Central memory CD8-positive, alpha-beta T cell (primary cell): ENCODE measurements around the gene PRAMEF1.

Experiments used
- ATAC-seq: fragments of 150-1000 bp; cut with Tn5 transposase; replicated peaks from 2 replicates; pipeline ENCODE4 v1.10.0; 2022; ENCODE audit warnings: mild to moderate bottlenecking, moderate FRiP score, moderate number of reproducible peaks; ENCODE audit not compliant: poor library complexity, severe bottlenecking; ENCODE audit errors: extremely low read depth
- DNase-seq, 2 donors: peaks; one replicate each; pipeline ENCODE4 v3.0.0; 2021; ENCODE audit warnings: low spot score in 2 of 2
- H3K27ac Mint-ChIP-seq: one replicate; pipeline ENCODE4 v1.8.0; 2022; ENCODE audit warnings: low read depth, mild to moderate bottlenecking, moderate library complexity, mixed read lengths
- H3K27me3 Mint-ChIP-seq: one replicate; pipeline ENCODE4 v1.8.0; 2022; ENCODE audit warnings: mixed read lengths
- H3K36me3 Mint-ChIP-seq: one replicate; pipeline ENCODE4 v1.8.0; 2022; ENCODE audit warnings: mild to moderate bottlenecking, moderate library complexity, mixed read lengths; ENCODE audit not compliant: insufficient read depth
- H3K4me1 Mint-ChIP-seq: one replicate; pipeline ENCODE4 v1.8.0; 2022; ENCODE audit warnings: mixed read lengths
- H3K4me3 Mint-ChIP-seq: one replicate; pipeline ENCODE4 v1.8.0; 2022; ENCODE audit warnings: mild to moderate bottlenecking, moderate library complexity, mixed read lengths
- H3K9me3 Mint-ChIP-seq: one replicate; pipeline ENCODE4 v1.8.0; 2022; ENCODE audit warnings: mixed read lengths

The PRAMEF1 gene

DNA sequence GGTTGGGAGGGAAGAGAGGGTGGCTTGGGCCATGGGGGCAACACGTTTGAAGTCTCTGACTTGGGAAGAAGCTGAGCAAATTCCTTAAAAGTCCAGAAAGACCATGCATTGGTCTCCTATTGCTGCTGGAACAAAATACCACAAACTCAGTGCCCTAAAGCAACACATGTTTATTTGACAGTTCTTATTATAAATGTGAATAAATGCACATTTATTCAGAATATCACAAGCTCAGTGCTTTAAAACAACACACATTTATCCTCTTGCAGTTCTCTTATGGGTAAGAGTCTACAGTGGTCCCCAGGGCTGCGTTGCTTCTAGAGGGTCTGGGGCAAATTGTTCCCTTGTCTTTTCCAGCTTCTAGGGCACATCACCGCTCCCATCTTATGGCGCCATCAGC lies 27.7 kb upstream of the PRAMEF1 start:
- DNase-seq (no peak), ATAC-seq (no peak)
- Mint-ChIP-seq H3K27me3 (peaks cover 55% of the 10 kb centered on the region), H3K9me3 (no peaks in the 10 kb centered on the region), H3K36me3 (no peaks in the 10 kb centered on the region), H3K4me3 (no peak overlapping the region), H3K4me1 (no peaks in the 10 kb centered on the region), H3K27ac (no peak overlapping the region)

GRCh38 chr1:12764016-12764415 lies 27.2 kb upstream of the PRAMEF1 start:
- H3K36me3 Mint-ChIP-seq = no peaks in the 10 kb centered on the region
- H3K4me3 Mint-ChIP-seq = no peak overlapping the region
- H3K4me1 Mint-ChIP-seq = no peaks in the 10 kb centered on the region
- H3K27me3 Mint-ChIP-seq = peaks cover 55% of the 10 kb centered on the region
- no peak overlapping the region for H3K27ac Mint-ChIP-seq
- H3K9me3 Mint-ChIP-seq = no peaks in the 10 kb centered on the region
- no peak for DNase-seq
- no peak for ATAC-seq

- Mint-ChIP-seq H3K27ac (no peak overlapping the region), H3K4me1 (no peaks in the 10 kb centered on the region), H3K36me3 (no peaks in the 10 kb centered on the region), H3K27me3 (peaks cover 81% of the 10 kb centered on the region), H3K4me3 (no peak overlapping the region), H3K9me3 (no peaks in the 10 kb centered on the region)
- DNase-seq = no peak
- ATAC-seq = no peak
Measured at GRCh38 chr1:12769031-12769430, 22.2 kb upstream of the PRAMEF1 start.

DNA sequence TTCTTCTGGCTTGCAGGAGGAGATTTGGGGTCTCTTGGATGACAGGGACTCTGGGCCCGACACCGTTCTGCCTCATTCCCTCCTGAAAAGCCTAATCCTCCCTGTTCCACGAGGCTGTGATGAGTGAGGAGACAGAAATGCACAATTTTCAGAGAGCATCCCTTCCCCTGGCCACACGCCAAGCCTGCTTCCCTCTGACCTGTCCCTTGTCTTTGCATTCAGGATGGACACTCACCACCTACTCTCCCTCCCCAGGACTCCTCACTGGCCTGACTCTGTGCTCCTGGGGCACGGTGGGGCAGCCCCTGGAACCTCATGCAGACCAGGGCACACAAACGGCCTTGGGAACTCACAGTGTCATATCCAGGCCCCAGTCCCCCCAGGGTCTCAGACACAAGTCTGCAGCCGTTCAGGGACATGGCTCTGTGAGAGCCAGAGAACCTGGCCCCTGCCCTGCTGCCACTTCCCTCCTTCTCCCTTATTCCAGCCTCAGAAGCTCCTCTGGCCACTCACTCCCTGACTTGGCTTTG lies 21.2 kb upstream of the PRAMEF1 start:
- Mint-ChIP-seq H3K36me3 (no peaks in the 10 kb centered on the region), H3K27ac (no peak overlapping the region), H3K9me3 (no peaks in the 10 kb centered on the region), H3K27me3 (peaks cover 89% of the 10 kb centered on the region), H3K4me3 (no peak overlapping the region), H3K4me1 (no peaks in the 10 kb centered on the region)
- DNase-seq (no peak), ATAC-seq (no peak)

DNA sequence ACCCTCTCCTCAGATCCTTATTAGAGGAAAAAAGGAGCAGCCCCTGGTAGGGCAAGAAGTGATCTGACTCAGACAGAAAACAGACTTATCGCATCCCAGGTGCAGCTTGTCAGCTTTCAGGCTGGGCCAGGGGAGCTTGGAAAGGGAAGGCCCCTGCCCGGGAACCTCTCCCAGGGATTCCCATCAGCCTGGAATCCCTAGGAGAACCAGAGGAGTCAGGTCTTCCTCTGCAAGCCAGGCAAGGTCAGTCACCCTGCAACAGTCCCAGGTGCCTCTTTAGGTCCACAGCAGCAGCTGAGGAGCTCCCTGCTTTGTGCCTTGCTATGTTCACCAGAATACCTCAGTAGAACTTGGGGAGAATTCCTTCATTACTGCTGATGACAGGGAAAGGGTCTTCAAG lies 20.6 kb upstream of the PRAMEF1 start:
- H3K36me3 Mint-ChIP-seq = no peaks in the 10 kb centered on the region
- H3K27ac Mint-ChIP-seq = no peak overlapping the region
- H3K4me1 Mint-ChIP-seq = no peaks in the 10 kb centered on the region
- no peak overlapping the region for H3K4me3 Mint-ChIP-seq
- H3K9me3 Mint-ChIP-seq = no peaks in the 10 kb centered on the region
- peaks cover 93% of the 10 kb centered on the region for H3K27me3 Mint-ChIP-seq
- DNase-seq = no peak
- ATAC-seq = no peak

DNA sequence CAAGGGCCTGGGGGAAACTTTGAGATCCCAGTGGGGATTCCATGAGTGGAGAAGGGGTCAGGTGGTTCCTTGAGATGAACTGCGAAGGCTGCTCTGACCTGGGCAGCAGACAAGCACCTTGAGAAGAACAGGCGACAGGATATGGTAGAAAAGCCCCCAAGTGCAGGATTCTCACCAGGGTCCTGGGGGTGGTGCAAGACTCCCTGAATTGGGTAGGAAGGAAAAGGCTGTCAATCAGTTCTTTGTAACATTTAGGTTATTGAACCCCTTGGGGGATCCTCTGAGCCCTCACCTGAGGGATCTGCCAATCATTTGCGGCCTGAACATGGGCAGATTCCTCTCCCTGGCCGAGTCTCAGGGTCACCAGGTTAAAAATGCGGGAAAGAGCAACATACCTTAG lies 20.0 kb upstream of the PRAMEF1 start:
- no peaks in the 10 kb centered on the region for H3K36me3 Mint-ChIP-seq
- peaks cover 94% of the 10 kb centered on the region for H3K27me3 Mint-ChIP-seq
- H3K9me3 Mint-ChIP-seq = no peaks in the 10 kb centered on the region
- H3K4me3 Mint-ChIP-seq = no peak overlapping the region
- no peaks in the 10 kb centered on the region for H3K4me1 Mint-ChIP-seq
- H3K27ac Mint-ChIP-seq = no peak overlapping the region
- ATAC-seq = no peak
- no peak for DNase-seq

GRCh38 chr1:12772520-12772919 lies 18.7 kb upstream of the PRAMEF1 start:
- no peaks in the 10 kb centered on the region for H3K9me3 Mint-ChIP-seq
- DNase-seq (no peak), ATAC-seq (no peak)
- H3K36me3 Mint-ChIP-seq = no peaks in the 10 kb centered on the region
- no peak overlapping the region for H3K27ac Mint-ChIP-seq
- no peaks in the 10 kb centered on the region for H3K4me1 Mint-ChIP-seq
- H3K4me3 Mint-ChIP-seq = no peak overlapping the region
- H3K27me3 Mint-ChIP-seq = peaks cover 96% of the 10 kb centered on the region

GRCh38 chr1:12773438-12773837 lies 17.8 kb upstream of the PRAMEF1 start, which contains the start of gene PRAMEF12:
TSS of gene PRAMEF12 (plus strand) at chr1:12773738. CDS start at chr1:12774868, 1,130 bp downstream.
- Mint-ChIP-seq H3K27ac (no peak within 1 kb of the TSS), H3K4me3 (no peak within 1 kb of the TSS), H3K36me3 (no peaks in the 10 kb centered on the region), H3K9me3 (no peaks in the 10 kb centered on the region), H3K4me1 (no peaks in the 10 kb centered on the region), H3K27me3 (peaks cover 96% of the 10 kb centered on the region)
- ATAC-seq = no peak
- DNase-seq = no peak

DNA sequence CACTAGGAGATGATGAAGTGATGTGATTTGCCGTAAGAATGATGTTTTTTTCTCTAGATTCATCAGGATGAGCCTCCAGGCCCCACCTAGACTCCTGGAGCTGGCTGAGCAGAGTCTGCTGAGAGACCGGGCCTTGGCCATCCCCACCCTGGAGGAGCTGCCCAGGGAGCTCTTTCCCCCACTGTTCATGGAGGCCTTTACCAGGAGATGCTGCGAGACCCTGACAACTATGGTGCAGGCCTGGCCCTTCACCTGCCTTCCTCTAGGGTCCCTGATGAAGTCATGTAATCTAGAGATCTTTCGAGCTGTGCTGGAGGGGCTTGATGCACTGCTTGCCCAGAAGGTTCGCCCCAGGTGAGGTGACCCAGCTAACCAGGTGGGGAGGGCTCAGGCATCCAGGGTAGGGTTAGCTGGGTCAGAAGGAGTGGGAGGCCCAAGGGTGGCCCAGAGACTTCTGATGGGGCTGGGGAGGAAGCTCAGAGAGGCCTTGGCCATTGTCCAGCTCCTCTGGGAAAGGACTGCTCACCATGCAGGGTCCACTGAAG lies 16.3 kb upstream of the PRAMEF1 start:
- DNase-seq (no peak), ATAC-seq (no peak)
- H3K27ac Mint-ChIP-seq = no peak overlapping the region
- peaks cover 96% of the 10 kb centered on the region for H3K27me3 Mint-ChIP-seq
- H3K4me1 Mint-ChIP-seq = no peaks in the 10 kb centered on the region
- no peak overlapping the region for H3K4me3 Mint-ChIP-seq
- no peaks in the 10 kb centered on the region for H3K36me3 Mint-ChIP-seq
- no peaks in the 10 kb centered on the region for H3K9me3 Mint-ChIP-seq

GRCh38 chr1:12775443-12775842 lies 15.8 kb upstream of the PRAMEF1 start:
- Mint-ChIP-seq H3K27me3 (peaks cover 91% of the 10 kb centered on the region), H3K4me3 (no peak overlapping the region), H3K36me3 (no peaks in the 10 kb centered on the region), H3K27ac (no peak overlapping the region), H3K9me3 (no peaks in the 10 kb centered on the region), H3K4me1 (no peaks in the 10 kb centered on the region)
- DNase-seq = no peak
- no peak for ATAC-seq

DNA sequence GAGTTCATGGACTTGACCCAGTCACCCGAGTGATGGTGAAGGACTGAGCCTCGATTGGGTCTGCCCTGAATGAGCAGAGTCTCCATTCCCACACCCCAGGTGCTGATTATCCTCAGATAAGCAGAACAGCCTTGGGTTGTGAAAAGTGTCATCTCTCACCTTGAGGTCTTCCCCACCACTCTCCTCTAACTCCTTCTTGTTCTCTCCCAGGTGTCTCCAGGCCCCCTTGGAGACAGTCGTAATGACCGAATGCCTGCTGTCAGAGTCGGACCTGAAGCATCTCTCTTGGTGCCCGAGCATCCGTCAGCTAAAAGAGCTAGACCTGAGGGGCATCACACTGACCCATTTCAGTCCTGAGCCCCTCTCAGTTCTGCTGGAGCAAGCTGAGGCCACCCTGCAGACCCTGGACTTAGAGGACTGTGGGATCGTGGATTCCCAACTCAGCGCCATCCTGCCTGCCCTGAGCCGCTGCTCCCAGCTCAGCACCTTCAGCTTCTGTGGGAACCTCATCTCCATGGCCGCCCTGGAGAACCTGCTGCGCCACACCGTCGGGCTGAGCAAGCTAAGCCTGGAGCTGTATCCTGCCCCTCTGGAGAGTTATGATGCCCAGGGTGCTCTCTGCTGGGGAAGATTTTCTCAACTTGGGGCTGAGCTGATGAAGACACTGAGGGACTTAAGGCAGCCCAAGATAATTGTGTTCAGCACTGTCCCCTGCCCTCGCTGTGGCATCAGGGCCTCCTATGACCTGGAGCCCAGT lies 14.2 kb upstream of the PRAMEF1 start:
- peaks cover 76% of the 10 kb centered on the region for H3K27me3 Mint-ChIP-seq
- no peaks in the 10 kb centered on the region for H3K9me3 Mint-ChIP-seq
- ATAC-seq = no peak
- no peak overlapping the region for H3K27ac Mint-ChIP-seq
- no peaks in the 10 kb centered on the region for H3K36me3 Mint-ChIP-seq
- H3K4me3 Mint-ChIP-seq = no peak overlapping the region
- no peak for DNase-seq
- H3K4me1 Mint-ChIP-seq = no peaks in the 10 kb centered on the region

DNA sequence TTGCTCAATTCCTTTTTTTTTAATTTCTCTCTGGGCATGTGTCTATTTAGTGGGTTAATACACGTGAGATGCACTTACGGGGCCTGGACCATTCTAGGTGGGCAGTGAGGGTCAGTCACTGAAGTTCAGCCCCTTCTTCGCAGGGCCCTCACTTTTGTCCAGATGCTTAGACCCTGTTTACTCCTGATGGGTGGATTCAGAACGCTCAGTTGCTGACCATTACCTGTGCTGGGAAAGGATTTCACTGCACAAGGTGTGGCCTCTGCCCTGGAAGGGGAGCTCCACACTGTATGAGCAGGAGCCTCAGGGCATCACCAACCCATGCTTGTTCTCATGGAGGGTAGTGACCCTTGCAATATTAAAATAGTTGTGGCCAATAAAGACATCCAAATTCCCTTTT lies 13.1 kb upstream of the PRAMEF1 start:
- no peak overlapping the region for H3K4me3 Mint-ChIP-seq
- no peaks in the 10 kb centered on the region for H3K36me3 Mint-ChIP-seq
- DNase-seq = no peak
- no peaks in the 10 kb centered on the region for H3K4me1 Mint-ChIP-seq
- H3K27me3 Mint-ChIP-seq = peaks cover 65% of the 10 kb centered on the region
- H3K27ac Mint-ChIP-seq = no peak overlapping the region
- no peak for ATAC-seq
- no peaks in the 10 kb centered on the region for H3K9me3 Mint-ChIP-seq

DNA sequence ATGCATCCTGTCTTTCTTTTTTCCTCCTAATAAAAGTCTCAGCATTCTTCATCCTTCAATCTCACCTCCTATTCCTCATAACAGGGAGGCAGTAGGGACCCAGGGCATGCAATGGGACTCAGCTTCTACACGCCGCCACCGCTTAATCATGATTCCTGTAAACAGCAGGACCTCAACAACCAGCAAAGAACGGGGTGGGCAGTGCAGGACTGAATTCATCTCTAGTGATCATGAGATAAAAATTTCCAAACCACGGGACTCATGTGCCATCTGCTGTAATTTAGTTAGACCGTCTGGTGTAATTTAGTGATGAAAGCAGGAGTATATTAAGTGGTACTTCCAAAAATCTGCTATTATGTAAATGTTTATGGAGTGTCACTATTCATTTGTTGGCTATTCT lies 12.3 kb upstream of the PRAMEF1 start:
- DNase-seq = no peak
- Mint-ChIP-seq H3K27me3 (peaks cover 57% of the 10 kb centered on the region), H3K27ac (no peak overlapping the region), H3K4me1 (no peaks in the 10 kb centered on the region), H3K9me3 (peaks cover 6% of the 10 kb centered on the region), H3K4me3 (no peak overlapping the region), H3K36me3 (no peaks in the 10 kb centered on the region)
- ATAC-seq = no peak
